Renal pelvis (tissue), 4 donors: Measurements from ENCODE around the gene TTC34. TPM values are rescaled to one million over a fixed set of nuclear protein-coding genes. Genes with fewer than 3 reads are reported as not detected.

Experiments
- DNase-seq: peaks from one replicate; pipeline ENCODE4 v3.0.0-alpha.2; 2013
- polyA plus RNA-seq, 3 donors: library from polyadenylated mRNA; unstranded; fragments of 120-200 nt; gene quantifications; one replicate each; pipeline ENCODE4 v1.2.1, GENCODE V29; 2013; ENCODE audit not compliant: insufficient read length in 3 of 3

The TTC34 gene
- polyA plus RNA-seq, 3 donors: 0.97 to 1.4 (median 1.2) TPM

DNA sequence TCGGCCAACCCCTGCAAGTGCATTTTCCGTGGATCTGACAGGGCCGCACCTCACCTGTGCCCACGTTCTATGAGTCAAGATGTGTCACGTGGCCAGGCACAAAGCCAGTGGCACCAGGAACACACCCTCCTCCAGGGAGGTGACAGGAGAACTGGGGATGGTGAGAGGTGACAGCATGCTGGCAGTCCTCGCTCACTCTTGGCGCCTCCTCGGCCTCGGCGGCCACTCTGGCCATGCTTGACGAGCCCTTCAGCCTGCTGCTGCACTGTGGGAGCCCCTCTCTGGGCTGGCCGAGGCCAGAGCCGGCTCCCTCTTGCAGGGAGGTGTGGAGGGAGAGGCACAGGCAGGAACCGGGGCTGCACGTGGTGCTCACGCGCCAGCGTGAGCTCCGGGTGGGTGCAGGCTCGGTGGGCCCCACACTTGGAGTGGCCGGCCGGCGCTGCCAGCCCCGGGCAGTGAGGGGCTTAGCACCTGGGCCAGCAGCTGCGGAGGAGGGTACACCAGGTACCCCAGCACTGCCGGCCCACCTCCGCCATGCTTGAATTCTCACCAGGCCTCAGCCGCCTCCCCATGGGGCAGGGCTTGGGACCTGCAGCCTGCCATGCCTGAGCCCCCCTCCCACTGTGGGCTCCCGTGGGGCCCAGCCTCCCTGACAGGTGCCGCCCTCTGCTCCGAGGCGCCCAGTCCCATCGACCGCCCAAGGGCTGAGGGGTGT is 11.6 kb upstream of the TTC34 start:
- DNase-seq: no peak

DNA sequence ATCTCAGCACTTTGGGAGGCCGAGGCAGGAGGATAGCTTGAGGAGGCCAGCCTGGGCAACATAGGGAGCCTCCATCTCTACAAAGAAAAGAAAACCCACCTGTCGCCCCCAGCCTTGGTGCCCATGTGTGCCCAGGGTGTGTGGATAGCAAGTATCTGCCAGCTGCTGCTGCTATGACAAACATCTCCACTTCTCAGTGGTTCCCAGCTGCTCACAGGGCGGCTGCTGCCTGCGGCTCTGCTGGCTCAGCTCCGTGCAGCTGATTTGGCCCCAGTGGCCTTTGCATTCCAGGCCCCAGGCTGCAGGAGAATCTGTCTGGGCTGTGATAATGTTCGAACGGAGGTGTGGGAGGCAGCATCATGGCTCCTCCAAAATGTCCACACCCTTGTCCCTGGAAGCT is 10.6 kb upstream of the TTC34 start:
- no peak for DNase-seq

DNA sequence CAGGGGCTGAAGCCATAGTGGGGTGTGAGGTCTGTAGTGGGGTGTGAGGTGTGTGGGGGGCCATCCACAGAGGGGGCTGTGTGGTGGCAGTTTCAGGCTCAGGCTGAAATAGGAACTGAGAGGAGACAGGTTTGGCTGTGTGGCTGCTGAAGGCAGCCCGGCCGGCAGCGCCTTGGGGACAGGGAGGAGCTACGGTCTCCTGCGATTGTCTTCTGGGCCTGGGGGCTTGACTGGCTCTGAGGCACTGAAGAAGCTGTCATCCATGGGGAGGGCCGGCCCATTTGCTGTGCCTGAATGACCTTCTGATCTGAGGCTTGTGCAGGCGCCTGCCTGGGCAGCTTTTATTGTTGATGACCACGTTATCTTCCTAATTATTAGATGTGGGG is 10.0 kb upstream of the TTC34 start:
- no peak for DNase-seq

DNA sequence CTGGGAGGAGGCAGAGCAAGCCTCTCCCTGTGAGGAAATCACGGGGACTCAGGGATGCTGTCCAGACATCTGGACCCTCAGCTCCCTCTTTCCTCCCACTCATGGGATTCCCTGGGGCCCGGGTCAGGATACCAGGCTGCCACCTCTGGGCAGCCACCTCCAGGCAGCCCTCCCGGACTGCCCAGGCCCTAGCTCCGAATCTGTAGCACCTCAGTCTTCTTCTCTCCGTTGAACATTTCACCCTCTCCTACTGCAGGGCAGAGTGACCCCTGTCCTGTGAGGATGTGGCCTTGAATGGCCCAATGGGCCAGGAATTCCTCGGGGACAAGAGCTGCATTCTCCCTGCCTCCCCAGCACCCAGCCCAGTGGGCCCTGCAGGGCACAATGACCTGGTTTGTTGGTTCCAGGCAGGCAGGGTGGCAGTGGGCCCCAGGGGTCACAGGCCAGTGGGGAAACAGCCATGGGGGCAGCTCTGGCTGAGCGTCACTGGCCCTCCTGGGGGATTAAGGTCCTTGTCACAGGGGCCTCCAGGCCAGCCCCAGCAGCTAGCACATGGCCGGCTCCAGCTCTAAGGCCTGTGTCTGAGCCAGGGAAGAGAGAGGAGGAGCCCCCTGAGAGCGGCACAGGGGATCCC is 9.5 kb upstream of the TTC34 start:
- no peak for DNase-seq

DNA sequence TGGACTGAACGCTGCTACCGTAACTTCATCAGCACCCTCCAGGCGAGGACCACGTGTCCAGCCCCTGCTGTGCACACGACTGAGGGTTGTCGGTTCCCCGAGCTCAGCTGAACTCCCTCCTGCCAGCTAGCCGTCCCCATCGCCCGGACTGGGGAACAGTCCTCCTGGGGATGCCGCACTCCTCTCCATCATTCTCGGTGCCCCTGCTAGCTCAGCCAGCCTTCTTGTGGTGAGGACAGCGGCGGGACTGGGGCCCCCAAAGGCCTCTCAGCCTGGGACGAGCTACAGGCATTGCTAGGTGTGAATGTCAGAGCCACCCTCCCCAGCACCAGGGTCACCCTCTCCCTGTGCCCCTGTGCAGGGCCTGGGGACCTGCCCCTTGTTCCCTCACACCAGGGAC is 8.8 kb upstream of the TTC34 start:
- no peak for DNase-seq

DNA sequence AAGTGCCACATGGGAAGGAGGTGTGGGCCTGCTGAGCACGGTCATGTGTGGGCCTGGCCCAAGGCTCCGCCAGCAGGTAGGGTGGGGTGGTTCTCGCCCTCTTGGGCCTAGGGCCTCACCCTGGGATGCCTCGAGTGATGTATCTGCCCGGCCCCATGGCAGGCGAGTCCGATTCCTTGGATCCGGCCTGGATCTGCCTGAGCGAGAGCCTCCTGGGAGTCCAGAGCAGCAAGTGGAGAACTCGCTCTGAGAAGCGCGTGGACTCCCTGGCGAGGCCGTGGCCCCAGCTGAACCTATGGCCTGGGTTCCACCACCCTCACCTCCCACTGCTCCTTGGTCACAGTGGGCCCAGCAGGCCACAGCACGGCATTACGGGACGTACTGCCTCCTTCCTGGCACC is 8.2 kb upstream of the TTC34 start:
- DNase-seq: no peak

DNA sequence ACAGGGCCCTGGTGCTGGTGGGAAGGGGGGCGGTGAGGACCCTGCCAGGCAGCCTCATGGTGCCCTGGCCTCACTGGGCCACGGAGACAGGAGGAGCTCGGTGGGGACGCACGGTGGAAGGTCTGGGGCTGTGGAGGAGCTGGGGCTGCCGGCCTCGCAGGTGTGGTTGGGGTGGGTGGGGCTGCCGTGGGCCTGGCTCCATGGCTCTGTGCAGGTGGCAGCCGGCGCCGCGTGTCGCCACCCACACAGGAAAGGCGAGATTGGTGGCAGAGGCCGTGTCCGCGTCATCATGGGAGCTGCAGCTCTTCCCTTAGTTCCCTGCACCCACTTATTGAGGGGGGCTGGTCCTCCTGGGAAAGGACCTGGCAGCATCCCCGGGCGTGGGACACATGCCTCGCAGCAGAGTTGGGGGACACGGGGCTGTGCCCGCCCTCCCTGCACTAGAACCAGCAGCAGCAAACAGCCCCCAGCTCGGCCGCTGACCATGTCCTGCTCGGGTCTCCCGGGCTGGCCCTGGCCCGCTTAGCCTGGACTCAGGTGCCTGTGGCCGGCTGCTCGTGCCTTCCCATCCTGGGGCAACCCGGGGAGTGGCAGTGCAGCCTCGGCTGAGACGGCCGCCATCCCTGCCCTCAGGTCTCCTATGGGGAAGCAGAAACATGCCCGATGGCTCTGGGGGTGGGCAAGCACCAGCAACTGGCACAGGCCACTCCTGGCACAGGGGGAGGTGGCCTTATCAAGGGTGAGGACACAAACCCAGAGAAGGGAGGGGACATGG is 7.5 kb upstream of the TTC34 start:
- no peak for DNase-seq

DNA sequence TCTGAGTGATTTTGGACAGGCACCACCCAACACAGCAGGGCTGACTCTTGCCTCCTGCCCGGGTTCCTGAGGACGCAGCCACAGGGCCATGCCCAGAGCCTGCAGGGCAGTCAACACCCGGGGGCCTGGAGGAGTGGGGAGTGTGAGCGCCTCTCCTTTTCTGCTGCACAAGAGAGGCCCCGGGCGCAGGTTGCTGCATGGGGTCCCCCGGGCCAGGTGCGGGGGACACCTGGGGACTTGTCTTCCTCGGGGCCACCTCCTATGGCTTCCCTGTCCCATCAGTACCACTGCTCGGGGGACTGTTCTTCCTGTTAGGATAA is 6.9 kb upstream of the TTC34 start:
- DNase-seq: no peak

DNA sequence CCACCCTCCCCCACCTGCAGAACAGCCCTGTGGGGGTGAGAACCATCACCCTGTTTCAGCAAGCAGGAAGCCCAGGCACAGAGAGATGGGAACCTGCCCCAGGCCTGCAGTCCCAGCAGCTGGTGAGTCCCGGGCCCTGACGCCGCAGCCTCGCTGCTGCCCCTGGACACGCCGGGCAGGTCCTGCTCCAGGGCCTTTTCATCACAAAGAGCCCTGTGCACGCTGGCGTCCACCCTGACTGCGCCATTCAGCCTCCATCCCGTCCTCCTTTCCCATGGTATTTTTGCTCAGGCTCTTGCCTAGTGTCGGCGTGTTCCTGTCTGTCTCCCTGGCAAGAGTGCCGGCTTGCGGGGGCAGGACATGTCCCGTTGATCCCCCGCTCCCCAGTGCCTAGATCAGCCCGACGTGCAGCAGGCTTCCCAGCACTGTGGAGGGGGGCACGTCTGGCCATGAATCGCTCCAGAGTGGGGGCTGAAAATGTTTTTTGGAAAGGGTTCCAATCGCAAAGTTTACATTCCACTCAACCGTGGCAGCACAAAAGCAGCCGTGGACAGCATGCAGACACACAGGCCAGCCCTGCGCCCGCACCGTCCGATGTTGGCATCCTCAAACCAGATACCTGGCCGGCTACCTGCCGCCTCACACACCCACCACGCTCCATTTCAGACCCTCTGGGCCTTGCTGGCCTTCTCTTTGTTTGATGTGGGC is 6.3 kb upstream of the TTC34 start:
- DNase-seq: no peak

DNA sequence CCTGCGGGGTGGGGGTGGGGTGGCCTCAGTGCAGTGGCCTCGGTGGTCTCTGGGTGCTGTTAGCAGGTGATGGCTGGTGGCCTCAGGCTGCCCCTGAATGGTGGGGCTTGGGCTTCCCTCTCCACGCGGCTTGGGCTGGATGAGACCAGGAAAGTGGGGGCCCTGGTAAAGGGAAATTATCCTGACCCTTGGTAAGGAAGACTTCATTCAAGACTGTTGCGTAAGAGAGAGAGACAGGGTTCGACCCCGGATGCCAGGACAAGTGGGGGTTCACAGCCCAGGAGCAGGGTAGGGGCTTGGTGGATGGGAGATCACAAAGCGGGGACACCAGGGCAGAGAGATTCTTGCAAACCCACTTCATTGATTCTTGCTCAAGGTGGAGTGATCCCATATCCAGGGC is 5.5 kb upstream of the TTC34 start:
- DNase-seq: no peak

DNA sequence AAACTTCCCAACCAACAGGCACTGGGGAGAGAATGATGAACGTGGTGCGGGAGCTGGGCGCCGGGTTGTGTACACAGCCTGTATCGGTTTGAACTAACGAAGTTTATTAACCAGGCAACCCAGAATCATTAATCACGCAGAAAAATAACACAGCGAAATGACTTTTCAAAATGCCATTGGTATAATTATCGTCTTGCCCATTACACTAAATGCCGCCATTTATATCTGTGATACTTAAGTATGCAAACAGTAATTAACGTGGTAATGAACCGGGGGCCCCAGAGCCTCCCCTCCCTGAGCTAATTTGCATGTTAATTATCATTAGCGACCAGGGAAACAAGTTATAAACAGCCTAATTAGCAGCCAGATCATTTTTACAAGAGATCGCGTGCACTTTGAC is 5.1 kb upstream of the TTC34 start:
- no peak for DNase-seq

DNA sequence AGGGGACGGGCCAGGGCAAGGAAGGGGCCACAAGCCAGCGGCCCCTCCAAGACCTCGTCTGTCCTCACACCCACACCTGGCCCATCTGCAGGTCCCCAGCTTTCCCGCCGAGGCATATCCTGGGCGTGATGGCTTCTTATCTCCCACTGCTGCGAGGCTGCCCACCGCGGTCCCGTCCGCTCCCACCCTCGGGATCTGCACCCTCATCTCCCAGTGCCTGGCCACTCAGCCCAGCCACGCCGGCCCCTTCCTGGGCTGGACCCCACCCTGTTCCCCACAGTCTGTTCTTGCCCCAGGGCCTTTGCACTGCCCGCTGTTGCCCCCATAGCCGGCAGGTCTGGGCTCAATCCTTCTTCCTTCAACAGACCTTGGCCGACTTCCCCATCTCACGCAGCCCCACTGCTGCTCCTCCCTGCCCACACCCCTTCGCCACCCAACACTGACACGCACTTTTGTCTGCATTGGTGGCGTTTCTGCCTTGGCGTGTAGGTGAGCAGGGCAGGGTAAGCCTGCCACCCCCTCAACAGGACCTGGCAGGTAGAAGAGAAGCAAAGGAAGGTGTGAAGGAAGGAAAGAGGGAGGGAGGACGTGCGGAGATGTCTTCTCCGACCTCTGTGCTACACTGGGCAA is 4.4 kb upstream of the TTC34 start:
- DNase-seq: no peak

DNA sequence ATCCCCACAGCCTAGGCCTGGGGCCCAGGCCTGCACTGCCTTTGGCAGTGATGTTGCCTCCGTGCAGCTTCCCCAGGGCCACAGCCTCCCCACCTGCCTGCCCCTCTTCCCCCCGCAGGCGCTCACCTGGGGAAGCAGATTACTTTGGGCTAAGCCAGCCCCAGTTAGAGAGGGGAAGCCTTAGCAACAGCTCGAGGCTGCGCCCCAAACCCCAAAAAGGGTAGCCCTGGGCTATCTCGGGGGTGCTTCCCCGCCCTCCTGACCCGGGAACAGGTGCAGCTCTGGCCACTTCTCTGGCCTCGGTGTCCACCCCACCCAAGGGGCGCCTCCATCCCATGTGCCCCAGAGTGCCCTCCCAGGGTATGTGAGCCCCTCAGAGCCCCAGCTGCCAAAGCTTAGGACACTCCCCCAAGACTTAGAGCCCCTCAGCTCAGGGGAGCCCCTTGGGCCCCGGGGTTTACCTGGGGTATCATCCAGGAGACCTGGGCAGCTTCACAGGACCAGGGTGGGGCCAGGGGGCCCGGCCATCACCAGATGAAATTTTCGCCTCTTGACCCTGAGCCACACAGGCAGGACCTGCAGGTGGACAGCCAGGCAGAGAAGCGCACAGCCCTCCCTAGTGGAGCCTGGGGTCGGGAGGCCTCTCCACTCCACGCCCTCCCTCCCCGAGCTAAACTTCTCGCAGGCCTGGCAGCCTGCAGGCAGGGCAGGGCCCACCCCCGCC is 3.3 kb upstream of the TTC34 start:
- DNase-seq: no peak

DNA sequence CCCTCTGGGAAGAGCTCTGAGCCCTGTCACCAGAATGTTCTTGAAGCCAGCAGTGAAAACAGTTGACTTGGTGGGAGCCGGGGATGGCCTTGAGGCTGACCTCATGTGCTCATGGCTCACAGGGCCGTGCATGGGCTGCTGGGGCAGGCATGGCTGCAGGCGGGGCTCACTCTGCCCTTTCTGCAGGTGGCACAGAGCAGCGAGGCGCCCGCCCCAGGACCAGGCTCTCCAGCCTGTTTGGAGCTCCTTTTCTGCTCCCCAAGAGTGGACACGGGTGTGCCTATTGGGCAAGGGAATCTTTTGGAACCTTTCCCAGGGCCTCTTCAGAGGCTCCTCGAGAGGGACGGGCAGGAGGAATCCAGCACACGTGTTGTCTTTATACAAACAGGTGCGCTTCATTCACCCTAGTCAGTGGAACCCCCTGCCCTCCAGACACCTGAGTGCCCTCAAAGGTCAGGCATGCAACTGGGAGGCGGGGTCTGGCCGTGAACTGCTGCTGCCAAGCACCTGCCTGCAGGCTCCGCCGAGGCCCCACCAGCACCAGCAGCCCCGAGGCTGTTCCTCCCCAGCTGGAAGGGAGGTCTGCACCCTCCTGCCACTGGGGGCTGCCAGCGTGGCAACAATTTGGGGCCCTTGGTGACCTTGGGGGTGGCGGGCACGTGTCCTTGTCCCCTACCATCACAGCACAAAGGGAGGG is 2.6 kb upstream of the TTC34 start:
- DNase-seq: no peak

DNA sequence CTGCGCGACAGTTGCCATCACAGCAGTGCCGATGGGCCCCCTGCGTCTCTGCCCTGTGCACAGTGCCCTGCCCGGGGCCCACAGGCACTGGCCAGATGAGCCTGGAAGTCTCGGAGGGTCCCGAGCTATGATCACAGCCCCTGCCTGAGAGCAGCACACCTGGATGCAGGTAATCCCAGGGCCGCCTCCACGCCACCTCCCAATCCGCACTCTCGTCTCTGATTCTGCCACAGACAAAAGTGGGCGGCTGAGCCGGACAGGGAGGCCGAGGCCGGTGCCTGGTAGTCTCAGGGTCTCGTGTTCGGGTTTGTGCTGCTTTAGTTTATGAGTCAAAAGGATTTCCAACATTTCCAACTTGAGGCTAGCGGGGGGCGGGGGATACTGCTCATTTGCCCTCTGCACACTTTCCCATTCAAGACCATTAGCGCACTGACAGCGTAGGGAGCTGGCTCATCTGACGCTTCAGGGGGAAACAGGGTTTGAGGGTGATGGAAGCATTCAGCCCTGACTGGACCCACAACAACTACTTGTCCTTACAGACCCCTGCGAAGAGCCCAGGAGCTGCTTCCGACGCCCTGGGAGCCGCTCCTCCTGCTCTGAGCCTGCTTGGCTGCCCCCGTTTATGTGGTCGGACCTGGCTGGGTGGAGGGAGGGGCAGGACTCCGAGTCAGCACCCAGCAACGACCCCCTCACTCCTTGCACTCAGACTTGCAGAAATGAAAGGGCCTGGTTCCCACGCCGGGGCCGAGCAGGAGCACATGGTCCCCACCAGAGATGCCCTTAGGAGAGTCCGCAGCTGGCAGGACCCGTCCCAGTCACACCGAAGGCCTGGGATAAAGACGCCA is 1.8 kb upstream of the TTC34 start:
- no peak for DNase-seq

DNA sequence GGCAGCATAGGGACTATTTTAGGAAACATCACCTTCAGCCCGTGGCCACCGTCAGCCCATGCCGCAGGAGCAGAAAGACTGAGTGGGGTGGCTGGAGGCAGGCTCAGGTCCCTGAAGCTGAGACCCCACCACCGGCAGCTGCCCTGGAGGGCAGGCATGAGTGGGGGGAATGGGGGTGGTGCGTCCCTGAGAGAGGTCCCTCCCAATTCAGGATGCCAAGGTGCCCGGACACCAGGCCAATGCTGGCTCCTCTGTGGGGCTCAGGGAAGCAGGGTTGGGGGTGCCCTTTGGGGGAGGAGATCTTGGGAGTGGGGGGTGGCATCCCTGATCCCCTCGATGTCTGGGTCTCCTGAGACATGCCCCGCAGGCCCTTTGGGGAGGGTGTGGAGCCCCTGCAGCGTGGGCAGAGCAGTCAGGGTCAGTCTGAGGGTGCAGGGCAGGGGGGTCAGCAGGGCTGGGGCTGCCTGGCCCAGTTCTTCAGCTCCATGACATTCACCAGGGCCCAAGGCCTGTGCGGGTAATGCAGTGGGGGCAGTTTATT is 998 bp upstream of the TTC34 start:
- no peak for DNase-seq

DNA sequence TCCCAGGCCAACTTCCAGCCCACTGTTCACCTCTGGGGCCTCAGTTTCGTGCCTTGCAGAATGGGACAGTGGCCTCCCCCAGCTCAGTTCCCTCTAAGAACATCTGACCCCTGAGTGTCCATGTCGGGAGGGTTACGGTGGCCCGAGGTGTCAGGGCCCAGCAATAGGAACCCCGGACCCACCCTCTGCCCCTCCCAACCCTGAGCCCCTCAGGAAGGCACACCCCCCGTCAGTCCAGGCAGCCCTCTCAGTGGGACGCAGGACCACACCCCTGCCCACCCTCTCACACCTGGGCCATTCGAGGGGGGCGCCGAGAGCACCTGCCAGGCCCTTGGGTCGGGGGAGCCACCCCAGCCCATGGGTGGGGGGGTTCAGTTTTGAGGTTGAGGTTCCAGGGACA is 447 bp downstream of the TTC34 start:
- DNase-seq: no peak

DNA sequence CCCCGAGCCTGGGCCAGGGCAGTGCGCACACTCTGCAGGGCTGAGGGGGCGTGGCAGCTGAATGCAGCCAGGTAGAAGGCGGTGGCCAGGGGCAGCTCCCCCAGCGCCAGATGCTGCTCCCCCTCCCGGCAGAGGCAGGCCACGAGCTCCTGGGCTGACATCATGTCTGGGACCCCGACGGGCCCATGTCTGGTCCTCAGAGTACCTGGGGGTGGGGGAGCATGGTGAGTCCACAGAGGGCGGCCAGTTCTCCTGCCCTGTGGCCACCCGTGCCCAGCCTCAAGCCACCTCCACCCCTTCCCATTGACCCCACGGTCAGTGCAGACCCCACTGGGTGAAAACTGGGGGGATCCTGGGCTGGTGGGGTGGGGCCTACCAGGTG is 838 bp downstream of the TTC34 start:
- no peak for DNase-seq

DNA sequence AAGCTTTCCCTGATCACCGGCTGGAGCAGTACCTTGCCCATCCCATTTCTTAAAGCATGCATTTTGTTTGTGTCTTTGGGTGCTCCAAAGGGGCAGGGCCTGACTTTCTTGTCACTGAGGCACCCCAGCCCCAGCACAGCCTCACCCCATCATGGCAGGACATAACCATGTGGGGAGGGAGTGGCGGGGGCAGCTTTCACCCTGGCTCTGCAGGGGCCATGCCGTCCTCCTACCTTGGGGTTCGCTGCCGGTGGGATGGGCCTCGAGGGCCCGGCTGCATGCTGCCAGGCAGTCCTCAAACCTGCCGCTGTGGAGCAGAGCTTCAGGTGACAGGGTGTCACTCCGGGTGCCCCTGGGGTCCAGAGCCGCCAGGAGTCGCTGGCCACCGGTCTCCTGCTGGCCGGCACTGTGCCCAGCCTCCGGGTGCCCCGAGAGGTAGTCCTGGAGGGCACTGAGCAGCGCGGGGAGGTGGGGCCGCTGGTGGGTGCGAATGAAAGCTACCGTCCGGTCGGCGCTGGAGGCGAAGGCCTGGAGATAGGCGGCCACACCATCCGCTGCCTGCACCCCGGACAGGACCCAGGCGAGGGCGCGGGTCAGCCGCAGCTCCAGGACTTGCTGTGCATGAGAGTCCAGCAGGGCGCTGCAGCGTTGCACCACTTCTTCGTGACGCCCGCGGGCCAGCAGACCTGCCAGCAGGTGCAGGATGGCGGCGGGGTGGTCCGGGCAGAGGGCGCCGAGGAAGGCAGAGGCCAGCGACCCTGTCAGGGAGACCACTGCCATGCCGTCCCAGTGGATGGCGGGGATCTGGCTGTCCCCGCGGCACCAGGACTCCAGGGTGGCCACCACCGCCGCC is 1.5 kb downstream of the TTC34 start:
- DNase-seq: no peak
